PFSK-1 (cell line): ENCODE data around the gene PSMD3.

Experiments
- POLR2AphosphoS5 ChIP-seq: IDR thresholded peaks from 2 replicates; pipeline ENCODE4 v1.6.1; 2012; ENCODE audit warnings: low read depth, mild to moderate bottlenecking, control low read depth, low read length, moderate library complexity
- TF ChIP-seq, protein P1 (sequence below), 2 experiments: IDR thresholded peaks; 2 replicates each; pipeline versions ENCODE4 v1.6.1 to v1.8.0; 2011 to 2012; ENCODE audit warnings: low read depth in 2 of 2, low read length in 2 of 2, control low read depth in 1 of 2, inconsistent platforms in 1 of 2, mild to moderate bottlenecking in 1 of 2, moderate library complexity in 1 of 2; ENCODE audit not compliant: insufficient read depth in 1 of 2

DNA sequence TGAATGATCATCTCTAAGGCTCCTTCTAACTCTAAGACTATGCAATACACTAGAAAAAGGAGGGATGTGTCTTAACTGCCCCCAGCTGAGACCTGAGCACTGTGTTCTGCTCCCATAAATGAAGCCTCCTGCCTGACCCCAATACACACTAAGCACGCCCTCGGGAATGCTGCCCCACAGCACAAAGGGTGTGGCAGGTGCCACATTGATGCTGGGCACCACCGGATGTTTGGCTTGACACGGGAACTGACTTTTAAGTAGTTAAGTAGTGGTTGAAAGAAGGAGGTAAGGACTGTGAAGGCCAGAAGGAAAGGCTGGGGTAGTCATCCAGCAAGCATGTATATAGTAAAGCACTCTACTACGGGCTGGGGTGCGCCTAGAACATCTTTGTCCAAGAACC is 13.8 kb upstream of the PSMD3 start:
- TF ChIP-seq, protein P1, sequence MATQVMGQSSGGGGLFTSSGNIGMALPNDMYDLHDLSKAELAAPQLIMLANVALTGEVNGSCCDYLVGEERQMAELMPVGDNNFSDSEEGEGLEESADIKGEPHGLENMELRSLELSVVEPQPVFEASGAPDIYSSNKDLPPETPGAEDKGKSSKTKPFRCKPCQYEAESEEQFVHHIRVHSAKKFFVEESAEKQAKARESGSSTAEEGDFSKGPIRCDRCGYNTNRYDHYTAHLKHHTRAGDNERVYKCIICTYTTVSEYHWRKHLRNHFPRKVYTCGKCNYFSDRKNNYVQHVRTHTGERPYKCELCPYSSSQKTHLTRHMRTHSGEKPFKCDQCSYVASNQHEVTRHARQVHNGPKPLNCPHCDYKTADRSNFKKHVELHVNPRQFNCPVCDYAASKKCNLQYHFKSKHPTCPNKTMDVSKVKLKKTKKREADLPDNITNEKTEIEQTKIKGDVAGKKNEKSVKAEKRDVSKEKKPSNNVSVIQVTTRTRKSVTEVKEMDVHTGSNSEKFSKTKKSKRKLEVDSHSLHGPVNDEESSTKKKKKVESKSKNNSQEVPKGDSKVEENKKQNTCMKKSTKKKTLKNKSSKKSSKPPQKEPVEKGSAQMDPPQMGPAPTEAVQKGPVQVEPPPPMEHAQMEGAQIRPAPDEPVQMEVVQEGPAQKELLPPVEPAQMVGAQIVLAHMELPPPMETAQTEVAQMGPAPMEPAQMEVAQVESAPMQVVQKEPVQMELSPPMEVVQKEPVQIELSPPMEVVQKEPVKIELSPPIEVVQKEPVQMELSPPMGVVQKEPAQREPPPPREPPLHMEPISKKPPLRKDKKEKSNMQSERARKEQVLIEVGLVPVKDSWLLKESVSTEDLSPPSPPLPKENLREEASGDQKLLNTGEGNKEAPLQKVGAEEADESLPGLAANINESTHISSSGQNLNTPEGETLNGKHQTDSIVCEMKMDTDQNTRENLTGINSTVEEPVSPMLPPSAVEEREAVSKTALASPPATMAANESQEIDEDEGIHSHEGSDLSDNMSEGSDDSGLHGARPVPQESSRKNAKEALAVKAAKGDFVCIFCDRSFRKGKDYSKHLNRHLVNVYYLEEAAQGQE (IDR thresholded peaks at IDR 0.05; ENCODE audit: insufficient read depth in 1 of 2, low read depth in 2 of 2, low read length in 2 of 2) = no peak
- TF ChIP-seq POLR2AphosphoS5 = no peak
